Measurements from ENCODE around the gene SERP1.

The SERP1 gene

DNA sequence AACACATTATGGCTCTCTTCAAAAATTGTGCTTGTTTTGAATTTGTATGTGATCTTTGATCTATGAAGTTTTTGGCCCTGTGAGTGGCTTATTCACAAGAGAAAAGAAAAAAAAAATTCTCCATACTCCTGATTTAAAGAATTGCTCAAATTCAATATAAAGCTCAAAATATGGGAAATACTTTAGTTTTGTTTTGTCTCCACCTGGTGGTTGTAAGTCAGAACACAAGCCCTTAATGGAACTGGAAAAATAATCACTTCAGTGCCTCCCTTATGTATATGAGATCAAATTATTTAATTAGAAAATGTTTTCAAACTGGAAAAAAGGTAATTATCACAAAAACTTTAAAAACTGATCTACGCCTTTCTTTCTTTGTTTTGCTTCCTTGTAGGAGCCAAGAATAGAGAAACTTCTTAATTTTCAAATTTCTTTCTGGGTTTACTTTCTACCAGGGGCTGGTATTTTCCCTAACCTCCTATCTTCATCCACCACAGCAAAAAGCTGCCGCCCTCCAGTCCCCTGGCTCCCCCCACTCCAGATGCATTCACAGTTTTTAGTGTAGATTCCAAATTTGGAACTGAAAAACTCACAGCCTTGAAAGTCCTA is 50.6 kb downstream of the SERP1 start:
- H3K4me3 ChIP-seq (ENCODE audit: low read depth, low read length) = no peak overlapping the region
- in situ Hi-C loops (cut with HindIII; ENCODE audit: low sequenced_read_pairs) = no loop called here
- TF ChIP-seq, protein P1, sequence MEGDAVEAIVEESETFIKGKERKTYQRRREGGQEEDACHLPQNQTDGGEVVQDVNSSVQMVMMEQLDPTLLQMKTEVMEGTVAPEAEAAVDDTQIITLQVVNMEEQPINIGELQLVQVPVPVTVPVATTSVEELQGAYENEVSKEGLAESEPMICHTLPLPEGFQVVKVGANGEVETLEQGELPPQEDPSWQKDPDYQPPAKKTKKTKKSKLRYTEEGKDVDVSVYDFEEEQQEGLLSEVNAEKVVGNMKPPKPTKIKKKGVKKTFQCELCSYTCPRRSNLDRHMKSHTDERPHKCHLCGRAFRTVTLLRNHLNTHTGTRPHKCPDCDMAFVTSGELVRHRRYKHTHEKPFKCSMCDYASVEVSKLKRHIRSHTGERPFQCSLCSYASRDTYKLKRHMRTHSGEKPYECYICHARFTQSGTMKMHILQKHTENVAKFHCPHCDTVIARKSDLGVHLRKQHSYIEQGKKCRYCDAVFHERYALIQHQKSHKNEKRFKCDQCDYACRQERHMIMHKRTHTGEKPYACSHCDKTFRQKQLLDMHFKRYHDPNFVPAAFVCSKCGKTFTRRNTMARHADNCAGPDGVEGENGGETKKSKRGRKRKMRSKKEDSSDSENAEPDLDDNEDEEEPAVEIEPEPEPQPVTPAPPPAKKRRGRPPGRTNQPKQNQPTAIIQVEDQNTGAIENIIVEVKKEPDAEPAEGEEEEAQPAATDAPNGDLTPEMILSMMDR (IDR thresholded peaks at IDR 0.05; ENCODE audit: low read depth, low read length) = peak; percentile 65
- DNase-seq (ENCODE audit: low read depth, low spot score) = peak; percentile 66

DNA sequence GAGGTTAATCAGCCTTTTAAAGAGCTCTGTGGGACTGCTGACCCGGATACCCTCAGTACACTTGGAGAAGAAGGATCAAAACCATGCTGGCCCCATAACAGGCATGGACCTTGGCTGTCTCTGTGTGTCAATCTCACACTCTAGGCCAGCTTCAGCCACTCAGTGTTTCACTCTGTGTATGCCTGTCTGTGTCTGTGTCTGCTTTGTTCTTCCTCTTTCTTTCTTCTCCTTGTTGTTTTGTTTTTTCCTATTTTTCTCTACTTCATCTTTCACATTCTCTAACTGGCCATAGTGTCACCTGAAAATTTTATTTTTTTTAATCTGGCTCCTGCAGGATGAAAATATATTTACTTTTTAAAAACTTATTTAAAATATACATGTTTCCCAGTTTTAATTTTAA is 51.1 kb downstream of the SERP1 start:
- DNase-seq (ENCODE audit: low read depth, low spot score) = no peak
- TF ChIP-seq, protein P1 (IDR thresholded peaks at IDR 0.05; ENCODE audit: low read depth, low read length) = no peak
- in situ Hi-C loops (cut with HindIII; ENCODE audit: low sequenced_read_pairs) = no loop called here

DNA sequence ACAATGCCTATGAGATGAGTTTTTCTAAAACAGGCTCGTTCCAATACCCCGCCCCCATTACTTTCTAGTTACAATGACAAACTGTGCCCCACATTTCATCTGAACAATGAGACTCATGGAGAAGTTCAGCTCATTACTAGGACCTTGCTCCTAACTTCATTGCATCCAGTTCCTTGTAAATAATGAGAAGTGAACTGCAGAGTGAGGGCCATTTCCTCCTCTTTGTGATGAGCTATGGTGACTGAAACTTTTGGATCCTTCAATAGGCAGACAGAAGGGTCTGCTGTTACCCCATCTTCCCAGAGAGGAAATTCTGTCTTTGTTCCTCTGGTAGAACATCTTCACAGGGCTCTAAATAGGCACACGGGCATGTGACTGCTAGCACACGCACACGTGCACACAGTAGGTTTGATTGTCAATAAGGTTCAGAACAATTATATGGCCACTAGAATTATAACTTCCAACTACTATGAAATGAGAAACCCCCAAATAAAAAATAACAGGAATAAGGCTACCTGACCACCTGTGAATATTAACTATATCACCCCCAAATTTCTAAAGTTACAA is 51.8 kb downstream of the SERP1 start:
- TF ChIP-seq, protein P1 (IDR thresholded peaks at IDR 0.05; ENCODE audit: low read depth, low read length) = no peak
- no peak for DNase-seq (ENCODE audit: low read depth, low spot score)
- no peak overlapping the region for H3K4me3 ChIP-seq (ENCODE audit: low read depth, low read length)
- in situ Hi-C loops (cut with HindIII; ENCODE audit: low sequenced_read_pairs) = no loop called here

More for the DNA sequence above, 51.1 kb downstream of the SERP1 start:
- H3K4me3 ChIP-seq (ENCODE audit: low read depth, low read length) = no peak overlapping the region
